A673 (cell line): ENCODE data around the gene BLVRA.

Experiments used
- CTCF ChIP-seq: fragments of 300-800, 200-600 bp; sonication (generic); conservative IDR thresholded peaks from 2 replicates; pipeline ENCODE4 v1.5.1; 2017; ENCODE audit warnings: low read depth, mild to moderate bottlenecking, antibody characterized with exemption, low read length, moderate library complexity, mixed read lengths
- EZH2 ChIP-seq: fragments of 200-600 bp; sonication (generic); IDR thresholded peaks from 2 replicates; pipeline ENCODE4 v1.6.1; 2017; ENCODE audit warnings: borderline replicate concordance, low read depth, mild to moderate bottlenecking, mixed read lengths, antibody characterized with exemption, low read length; ENCODE audit not compliant: poor library complexity, severe bottlenecking

DNA sequence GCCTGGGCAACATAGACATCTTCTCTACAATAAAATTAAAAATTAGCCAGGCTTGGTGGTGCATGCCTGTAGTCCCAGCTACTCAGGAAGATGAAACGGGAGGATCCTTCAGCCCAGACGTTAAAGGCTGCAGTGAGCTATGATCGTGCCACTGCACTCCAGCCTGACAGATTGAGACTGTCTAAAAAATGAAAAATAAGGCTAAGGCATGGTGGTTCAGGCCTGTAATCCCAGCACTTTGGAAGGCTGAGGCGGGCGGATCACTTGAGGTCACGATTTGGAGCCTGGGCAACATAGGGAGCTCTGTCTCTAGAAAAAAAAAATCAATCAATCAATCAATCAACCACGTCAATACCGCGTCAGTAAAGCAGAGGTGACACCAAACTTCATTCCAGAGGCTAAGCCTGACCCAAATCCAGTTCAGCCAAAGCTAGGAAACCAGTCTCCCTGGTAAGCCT, 79.8 kb downstream of the BLVRA start:
- no peak for TF ChIP-seq CTCF
- no peak for TF ChIP-seq EZH2
